Measurements from ENCODE around the gene DVL3.
A peak's percentile ranks its signal among the peaks of the same experiment; 100 is the strongest.
"Not testable (repeated sequence)": the region's sequence is repeated elsewhere in the genome, so short reads cannot be mapped to it uniquely, and the experiment has no call there.

Gene DVL3

GRCh38 chr3:184149770-184150169 lies 5.4 kb upstream of the DVL3 start:
- DNase-seq (ENCODE audit: extremely low spot score, insufficient read length, low read depth); FAIRE-seq: not testable (repeated sequence)

- DNase-seq (ENCODE audit: extremely low spot score, insufficient read length, low read depth) (no peak), FAIRE-seq (no peak)
Observed at GRCh38 chr3:184155644-184156521, 706 bp downstream of the DVL3 start.

GRCh38 chr3:184156522-184156955 lies 1.4 kb downstream of the DVL3 start:
- FAIRE-seq (no peak), DNase-seq (ENCODE audit: extremely low spot score, insufficient read length, low read depth) (no peak)

DNA sequence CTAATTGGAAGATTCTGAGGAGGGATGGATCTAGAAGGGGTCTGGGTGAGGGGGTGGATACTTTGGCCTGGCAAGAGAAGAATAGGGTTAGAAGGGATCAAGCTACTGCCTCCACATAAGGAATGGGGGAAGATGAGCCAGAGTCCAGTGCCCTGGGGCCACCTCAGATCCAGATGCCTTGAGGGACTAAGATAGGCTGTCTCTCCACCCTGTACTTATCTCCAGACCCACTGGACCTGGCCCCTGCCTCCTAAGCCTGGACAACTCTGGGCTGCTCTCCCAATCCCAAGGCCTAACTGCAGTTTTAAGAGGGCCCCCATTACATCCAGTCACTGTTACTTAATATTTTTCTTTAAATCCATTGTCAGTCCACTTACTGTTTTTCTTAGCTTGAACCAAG lies 2.0 kb downstream of the DVL3 start:
- DNase-seq (ENCODE audit: extremely low spot score, insufficient read length, low read depth), result no peak
- FAIRE-seq, result no peak

DNA sequence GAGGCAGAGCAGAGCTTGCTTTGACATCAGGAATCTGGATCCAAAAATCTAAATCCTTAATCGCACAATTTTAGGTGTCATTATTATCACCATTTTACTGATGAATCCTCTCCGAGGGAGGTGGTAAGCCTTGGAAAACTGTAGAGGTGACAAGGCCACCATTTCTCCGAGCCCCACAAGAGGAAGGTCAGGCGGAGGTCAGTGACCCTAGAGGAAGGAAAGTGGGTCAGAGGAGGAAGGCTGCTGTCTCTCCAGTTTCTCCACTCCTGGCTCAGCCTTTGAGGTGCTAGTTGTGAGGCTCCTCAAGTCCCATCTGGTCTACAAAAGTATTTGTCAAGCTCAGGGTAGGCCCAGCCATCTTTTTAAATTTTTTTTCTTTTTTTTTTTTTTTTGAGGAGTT lies 3.2 kb downstream of the DVL3 start:
- DNase-seq (ENCODE audit: extremely low spot score, insufficient read length, low read depth) (no peak), FAIRE-seq (no peak)

DNA sequence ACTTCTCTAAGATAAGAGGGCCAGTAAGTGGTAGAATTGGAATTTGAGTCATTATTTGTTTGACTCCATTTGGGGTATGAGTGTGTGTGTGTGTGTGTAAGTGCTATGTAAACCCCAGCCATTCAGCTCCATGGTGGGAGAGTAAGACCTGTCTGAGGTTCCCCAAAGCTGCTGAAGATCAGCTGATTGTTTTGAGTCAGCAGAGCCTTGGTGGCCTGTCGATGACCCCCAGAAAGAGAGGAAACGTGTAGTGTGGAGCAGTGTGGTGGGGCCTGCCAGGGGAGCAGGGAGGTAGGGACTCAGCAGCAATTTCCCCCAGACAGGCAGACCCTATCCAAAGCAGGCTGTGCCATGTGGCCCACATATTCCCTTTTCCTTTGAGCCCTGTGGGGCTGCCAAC lies 5.3 kb downstream of the DVL3 start:
- no peak for DNase-seq (ENCODE audit: extremely low spot score, insufficient read length, low read depth)
- FAIRE-seq, result no peak

GRCh38 chr3:184162571-184163070 lies 7.4 kb downstream of the DVL3 start:
- DNase-seq (ENCODE audit: extremely low spot score, insufficient read length, low read depth); FAIRE-seq: not testable (repeated sequence)

DNA sequence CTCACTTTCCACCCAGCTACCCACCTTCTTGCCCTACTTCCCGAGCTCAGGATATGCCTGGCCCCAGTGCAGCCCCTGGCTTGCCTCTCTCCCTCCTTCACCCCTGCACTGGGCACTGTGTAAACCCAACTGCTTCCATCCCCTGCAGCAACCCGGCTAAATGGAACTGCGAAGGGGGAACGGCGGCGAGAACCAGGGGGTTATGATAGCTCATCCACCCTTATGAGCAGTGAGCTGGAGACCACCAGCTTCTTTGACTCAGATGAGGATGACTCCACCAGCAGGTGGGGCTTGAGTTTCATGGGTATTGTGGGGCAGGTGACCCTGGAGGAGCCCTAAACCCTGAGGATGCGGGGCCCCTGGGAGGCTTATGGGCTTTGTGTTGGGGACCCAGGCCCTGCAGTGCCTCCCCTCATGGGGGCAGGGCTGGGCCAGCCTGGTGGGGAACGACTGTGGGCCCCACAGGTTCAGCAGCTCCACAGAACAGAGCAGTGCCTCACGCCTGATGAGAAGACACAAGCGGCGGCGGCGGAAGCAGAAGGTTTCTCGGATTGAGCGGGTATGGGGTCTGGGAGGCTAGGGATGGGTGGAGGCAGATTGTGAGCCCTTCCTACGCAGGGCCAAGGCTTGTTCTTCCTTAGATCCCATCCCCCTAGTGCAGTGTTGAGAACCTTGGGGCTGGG lies 9.6 kb downstream of the DVL3 start:
- FAIRE-seq, result no peak
- DNase-seq (ENCODE audit: extremely low spot score, insufficient read length, low read depth), result no peak

DNA sequence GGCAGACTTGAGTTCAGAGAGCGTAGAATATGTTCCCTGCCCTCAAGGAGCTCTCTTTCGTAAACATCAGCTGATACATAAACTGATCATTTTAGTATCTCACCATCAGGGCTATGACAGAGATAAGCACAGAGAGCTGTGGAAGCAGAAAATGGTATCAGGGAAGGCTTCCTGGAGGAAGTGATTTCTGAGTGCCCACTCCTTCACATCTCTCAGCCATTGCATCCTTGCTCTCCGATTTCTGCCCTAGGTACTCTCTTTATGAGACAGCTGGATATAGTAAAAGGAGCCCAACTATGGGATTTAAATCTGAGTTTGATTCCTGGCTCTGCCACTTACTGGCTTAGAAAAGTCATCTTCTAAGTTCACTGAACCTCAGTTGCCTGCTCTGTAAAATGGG lies 10.4 kb downstream of the DVL3 start:
- no peak for DNase-seq (ENCODE audit: extremely low spot score, insufficient read length, low read depth)
- FAIRE-seq, result no peak

DNA sequence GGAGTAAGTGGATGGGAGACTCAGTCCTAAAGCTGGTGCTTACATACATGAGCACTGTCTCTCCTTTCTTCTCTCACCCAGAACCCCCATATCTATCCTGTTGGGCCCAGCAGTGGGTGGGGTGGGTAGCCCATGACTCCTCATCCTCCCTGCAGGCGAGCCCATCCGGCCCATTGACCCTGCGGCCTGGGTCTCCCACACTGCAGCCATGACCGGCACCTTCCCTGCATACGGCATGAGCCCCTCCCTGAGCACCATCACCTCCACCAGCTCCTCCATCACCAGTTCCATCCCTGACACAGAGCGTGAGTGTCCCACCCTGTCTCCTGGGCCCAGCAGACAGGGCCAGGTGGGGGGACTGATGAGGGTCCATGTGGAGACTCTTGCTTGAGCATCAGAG lies 11.5 kb downstream of the DVL3 start:
- DNase-seq (ENCODE audit: extremely low spot score, insufficient read length, low read depth) (no peak), FAIRE-seq (no peak)

- FAIRE-seq (no peak), DNase-seq (ENCODE audit: extremely low spot score, insufficient read length, low read depth) (no peak)
Observed at GRCh38 chr3:184167786-184168185, 12.6 kb downstream of the DVL3 start.

DNA sequence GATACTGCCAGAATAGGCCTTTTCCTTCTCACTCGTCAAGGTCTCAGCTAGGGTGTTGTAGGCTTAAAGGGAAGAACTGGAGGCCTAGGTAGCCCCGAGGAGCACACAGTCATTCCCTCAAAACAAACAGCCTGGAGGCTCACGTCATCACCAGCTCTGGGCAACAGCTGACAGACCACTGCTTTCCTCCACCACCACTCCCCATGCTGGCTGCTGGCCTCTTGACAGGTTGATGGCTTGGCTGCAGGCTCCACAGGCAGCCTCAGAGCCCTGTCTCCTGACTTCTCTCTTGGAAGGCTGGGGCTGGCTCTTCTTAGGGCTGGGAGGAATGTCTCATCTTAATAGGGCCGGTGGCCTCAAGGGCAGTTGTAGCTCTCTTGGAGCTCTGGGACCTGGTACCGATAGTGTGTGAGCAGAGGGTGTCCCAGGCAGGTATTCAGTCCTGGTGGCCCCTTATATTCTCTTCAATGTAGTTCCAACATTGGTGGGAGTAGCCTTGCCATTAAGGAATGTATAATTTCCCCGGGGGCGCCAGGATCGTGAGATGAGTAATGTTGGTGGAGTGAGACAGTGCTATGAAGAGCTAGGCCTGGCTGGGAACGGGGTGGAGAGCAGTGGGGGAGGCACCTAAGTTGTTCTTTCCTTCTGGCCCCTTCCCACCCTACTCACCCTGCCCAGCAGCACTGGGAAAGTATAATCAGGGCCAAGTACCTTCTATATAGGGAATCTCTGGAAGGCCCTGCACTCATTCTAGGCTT lies 13.4 kb downstream of the DVL3 start:
- FAIRE-seq (no peak), DNase-seq (ENCODE audit: extremely low spot score, insufficient read length, low read depth) (no peak)

GRCh38 chr3:184169896-184170875 lies 15.0 kb downstream of the DVL3 start:
- DNase-seq (ENCODE audit: extremely low spot score, insufficient read length, low read depth) (no peak), FAIRE-seq (no peak)

- FAIRE-seq (no peak), DNase-seq (ENCODE audit: extremely low spot score, insufficient read length, low read depth) (no peak)
Observed at GRCh38 chr3:184171562-184171961, 16.4 kb downstream of the DVL3 start.

- FAIRE-seq (no peak), DNase-seq (ENCODE audit: extremely low spot score, insufficient read length, low read depth) (no peak)
Observed at GRCh38 chr3:184172681-184173373, 17.6 kb downstream of the DVL3 start.

- no peak for FAIRE-seq
Observed at GRCh38 chr3:184173374-184173722, 18.2 kb downstream of the DVL3 start.

GRCh38 chr3:184174284-184174645 lies 19.1 kb downstream of the DVL3 start:
- FAIRE-seq, result no peak
- DNase-seq (ENCODE audit: extremely low spot score, insufficient read length, low read depth), result no peak

More at GRCh38 chr3:184173374-184173722, 18.2 kb downstream of the DVL3 start:
- DNase-seq (ENCODE audit: extremely low spot score, insufficient read length, low read depth), result no peak

GRCh38 chr3:184174646-184175492 lies 19.7 kb downstream of the DVL3 start, which contains the start of gene AP2M1:
Gene AP2M1, plus strand, starts transcription at chr3:184174855. Its CDS starts 2,139 bp downstream, at chr3:184176994.
- FAIRE-seq (peak; percentile 91), DNase-seq (ENCODE audit: extremely low spot score, insufficient read length, low read depth) (peak; percentile 93)

Measured in GM18507 (cell line).